Midbrain (tissue), 1 donor: ENCODE measurements around the gene TBX4.

Experiments
- DNase-seq: peaks from one replicate; lab custom pipeline; 2025; lab: John Stamatoyannopoulos, UW

The TBX4 gene

DNA sequence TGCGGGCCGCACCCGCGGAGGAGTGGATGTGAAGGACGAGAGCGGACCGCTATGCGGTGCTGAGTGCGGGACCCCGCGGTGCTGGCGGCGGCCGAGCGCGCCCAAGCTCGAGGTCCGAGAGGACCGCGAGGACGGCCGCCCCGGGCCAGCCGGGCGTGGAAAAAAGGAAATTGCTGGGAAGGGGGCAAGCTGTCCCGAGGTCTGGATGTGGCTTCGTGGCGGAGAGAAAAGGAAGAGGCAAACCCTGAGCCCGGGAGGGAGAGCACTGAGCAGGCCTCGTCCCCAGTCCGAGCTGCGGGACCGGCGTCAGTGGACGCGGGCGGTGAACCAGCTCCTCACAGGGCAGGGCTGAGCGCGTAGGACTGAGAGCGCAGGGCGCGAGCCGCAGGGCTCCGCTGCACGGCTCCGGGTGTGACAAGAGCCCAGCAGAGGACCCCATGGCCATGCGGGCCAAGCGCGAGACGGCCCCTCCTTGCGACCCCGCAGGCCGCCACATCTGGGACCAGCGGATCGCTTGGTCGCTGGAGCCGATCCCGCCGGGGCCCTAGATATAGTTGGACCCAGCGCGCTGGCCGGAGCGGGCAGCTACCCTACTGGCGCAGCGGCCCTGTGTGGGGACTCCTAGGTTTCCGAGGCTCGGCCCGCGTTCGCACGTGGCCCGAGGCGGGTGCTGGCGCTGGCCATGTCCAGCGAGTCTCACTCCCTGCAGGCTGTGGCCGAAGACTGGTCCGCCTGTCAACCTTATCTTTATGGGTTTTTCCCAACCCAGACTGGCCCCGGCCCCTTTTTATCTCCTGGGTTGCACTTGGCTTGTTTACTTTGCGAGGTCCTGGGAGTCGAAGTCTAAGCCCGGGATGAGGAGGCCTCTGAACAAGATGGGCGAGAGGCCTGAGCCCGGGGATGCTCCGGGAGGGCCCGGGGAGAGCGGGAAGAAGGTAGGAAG lies 2.4 kb downstream of the TBX4 start:
- no peak for DNase-seq

DNA sequence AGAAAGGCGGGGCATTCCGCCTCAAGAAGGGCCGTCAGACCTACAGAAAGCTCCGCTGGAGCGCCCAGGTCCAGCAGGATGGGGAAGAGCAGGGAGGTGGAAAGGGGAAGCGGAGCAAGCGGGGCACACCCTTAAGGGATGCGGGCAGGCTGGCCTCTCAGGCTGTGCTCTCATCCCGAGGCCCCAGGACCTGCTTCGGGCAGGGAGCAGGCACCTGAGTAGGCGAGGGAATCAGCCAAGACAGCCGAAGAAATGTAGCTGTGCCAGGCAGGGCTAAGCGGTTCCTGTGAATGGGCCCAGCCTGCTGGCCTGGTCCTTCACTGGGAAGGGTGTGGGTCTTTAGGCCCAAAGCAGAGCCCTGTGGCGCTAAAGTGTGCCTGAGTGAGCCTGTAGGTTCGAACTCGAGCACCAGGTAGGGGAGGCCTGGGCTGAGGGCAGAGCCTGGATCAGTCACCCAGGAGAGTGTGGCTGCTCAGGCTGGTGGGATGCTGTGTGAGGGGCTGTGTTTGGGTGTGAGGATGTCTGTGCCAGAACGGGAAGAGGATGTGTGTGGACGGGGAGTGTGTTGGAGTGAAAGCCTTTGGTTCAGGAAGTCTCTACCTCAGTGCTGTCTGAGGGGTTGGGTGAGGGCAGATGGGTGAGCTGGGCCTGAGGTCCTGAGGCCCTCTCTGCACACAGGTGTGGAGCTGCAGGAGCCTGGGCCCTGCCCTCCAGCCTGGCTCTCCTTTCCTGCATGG lies 3.3 kb downstream of the TBX4 start:
- no peak for DNase-seq

DNA sequence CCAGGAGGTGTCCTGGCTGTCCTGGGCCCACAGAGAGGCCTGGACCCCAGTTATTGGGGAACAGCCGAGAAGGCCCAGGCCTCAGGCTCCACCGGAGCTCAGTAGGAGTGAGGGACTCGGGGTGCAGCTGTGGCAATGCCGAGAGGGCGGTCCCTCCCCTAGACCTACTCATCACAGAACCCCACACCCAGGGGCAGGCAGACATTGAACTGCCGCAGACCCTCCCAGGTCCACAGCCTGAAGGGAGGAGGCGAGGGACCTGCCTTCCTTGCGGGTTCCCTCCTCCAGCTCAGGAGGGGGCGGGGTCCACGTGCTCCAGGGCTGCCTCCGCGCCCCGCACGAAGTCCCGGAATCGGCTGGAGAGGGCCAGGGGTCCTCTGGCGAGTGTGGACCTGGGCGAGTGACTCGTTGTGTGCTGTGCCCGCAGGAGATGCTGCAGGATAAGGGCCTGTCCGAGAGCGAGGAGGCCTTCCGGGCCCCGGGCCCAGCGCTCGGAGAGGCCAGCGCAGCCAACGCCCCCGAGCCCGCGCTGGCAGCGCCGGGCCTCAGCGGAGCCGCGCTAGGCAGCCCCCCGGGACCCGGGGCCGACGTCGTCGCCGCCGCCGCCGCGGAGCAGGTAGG lies 3.9 kb downstream of the TBX4 start:
- no peak for DNase-seq

DNA sequence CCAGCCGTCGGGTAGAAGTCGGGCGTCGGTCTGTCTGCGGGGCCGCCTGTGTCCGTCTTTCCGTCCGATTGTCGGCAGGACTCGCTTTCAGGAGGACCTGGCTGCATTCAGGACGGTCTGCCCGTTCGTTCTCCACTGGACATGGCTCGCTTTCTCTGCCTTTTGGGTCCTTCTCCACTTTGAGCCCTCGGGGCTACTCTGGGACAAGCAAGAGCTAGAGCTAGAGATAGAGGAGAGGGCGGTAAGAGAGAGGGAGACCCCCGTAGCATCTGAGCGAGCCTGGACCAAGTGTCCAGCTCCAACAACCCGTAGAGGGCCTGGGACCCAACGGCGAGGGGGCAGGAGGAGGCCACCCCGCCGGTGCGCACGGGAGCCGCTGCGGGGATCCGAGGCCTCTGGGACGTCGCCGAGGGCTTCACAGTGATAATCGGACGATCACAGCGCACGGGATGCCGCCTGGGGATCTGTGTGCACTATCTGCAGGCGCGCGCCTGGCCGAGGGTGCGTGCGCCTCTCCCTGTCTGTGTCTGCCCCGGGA lies 4.5 kb downstream of the TBX4 start:
- no peak for DNase-seq

DNA sequence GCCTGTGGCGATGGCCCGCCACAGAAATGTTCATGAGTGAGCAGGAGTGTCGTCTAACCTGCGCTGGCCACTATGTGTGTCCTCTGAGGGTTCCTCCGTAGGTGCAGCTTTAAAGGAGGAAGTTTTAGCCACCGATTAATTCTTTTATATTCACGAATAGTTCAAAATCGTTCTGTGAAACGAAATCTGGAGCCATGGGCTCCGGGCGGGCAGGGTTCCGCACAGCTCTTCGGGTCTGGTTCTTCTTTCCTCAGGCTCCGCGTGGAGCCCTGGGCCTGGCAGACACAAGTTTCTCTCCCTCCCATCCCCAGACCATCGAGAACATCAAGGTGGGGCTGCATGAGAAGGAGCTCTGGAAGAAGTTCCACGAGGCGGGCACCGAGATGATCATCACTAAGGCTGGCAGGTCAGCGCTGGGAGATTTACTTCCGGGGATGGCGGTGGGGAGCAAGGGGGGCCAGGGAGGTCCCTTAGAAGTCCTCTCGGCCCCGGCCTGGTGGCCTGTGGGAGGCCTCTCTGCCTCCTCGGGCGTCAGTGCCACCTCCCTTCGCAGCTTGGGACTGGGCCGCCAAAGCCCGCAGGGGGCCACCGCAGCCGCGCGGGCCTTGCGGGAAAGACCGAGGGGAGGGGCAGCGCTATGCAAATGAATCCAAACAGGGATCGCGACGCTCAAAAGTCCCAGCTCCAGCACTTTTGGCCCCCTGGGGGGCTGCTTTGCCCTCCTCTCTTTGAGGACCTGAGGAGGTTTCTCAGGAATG lies 5.2 kb downstream of the TBX4 start:
- no peak for DNase-seq

DNA sequence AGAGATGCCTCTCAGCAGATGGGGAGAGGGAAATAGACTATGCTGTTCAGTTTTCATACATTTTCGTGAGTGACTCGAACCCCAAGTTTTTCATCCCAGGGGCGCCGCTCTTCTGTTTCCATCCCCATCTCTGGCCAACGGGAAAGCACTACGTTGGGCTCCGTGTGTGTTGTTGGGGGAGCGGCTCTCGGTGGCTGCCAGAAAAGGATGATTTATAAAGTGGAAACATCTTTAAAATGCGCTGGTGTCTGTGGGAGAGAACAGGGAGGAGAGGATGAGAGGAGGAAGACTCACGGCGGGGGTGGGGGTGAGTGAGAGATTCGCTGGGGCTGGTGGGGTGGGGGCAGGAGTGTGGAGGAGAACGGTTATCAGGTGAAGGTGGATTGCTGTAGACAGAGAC lies 5.8 kb downstream of the TBX4 start:
- no peak for DNase-seq

DNA sequence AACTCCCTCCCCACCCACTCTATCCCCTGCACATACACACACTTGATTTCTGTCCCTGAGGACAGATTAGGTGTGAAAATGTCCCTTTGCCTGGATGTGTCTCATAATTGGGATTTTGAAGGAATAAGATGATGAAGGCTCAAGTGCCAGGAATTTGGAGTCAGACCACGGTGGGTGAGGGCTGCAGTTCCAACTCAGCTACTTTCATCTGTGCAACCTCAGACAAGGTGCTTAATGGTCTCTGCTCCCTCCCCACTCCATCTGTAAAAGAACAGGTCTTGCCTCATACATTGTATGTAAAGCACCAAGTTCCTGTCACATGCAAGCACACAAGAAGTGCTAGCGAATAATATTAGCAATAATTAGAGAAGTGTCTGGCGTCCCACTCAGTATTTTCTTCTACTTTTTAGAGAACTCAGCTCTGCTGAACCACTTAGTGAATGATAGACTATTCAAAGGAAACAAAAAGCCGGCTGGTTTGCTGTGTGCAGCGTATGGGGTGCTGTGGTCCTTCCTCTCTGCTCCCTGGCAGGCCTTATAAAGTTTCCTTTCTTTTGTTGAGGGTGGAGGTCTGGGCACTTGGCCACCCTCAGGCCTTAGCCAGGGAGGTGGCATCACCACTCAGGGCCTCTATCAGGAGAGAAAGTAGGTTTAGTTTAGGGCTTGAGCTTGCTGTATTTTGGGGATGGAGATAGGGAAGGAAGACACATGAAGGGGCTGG lies 6.4 kb downstream of the TBX4 start:
- no peak for DNase-seq

DNA sequence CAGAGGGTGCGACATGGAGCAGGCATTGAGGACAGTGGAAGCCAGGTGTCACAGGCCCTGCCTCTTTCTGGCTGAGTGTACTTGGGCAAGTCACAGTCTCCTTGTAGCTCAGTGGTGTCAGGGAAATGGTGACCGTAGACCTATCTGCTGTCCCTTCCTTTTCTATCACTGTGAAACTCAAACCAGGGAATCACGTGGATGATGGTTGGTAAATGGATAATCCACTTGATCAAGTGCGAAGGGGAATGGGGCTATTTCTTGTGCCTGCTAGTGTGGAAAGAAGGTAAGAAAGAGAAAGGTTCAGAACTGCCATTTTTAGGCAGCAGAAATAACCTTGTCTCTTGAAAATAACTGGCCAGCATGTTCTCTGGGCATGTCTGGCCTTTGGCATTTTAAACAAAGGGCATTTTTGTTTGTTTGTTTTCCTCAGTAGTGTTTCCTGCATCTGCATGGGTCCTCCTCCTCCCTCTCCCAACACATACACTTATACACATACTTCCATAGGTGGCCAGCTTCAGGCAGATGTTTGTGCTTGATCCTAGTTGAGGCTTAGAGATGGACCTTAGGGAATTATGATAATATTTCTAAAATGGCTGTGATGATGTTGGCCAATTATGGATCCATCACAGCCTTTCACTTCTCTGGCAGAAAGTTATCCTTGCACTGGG lies 7.1 kb downstream of the TBX4 start:
- DNase-seq, result no peak

DNA sequence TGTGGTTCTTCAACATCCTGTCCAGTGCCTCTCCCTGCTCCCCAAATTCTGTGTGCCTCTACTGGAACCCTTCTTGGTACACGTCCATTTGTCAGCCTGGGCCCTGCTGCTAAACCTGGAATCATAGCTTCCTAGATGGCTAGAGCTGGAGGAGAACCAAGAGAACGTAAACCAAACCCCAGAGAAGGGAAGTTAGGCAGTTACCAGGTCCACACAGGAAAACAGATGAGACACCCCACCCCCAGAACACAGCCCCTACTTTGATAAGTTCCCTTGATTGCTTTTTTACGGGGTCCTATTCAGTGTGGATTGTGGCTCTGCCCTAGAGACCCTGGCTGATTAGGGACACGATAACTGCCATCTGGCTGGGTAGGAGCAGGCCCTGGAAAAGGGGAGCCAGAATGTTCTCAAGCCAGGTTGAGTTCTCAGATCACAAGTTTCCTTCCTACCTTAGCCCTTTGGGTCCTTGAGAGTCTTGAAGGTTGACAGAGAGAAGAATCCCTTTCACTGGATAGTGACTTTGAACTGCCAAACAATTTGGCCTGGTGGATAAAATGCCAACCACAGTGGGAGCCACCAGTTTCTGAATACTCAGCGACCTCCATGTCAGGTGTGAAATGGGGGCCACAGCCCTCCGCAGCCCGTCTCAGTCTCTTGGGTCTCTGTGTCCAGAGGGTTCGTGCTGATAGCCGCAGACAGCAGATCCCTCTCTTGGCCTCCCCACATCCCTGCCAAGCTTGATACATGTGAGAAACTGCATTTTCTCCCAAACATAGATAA lies 7.9 kb downstream of the TBX4 start:
- DNase-seq, result no peak

DNA sequence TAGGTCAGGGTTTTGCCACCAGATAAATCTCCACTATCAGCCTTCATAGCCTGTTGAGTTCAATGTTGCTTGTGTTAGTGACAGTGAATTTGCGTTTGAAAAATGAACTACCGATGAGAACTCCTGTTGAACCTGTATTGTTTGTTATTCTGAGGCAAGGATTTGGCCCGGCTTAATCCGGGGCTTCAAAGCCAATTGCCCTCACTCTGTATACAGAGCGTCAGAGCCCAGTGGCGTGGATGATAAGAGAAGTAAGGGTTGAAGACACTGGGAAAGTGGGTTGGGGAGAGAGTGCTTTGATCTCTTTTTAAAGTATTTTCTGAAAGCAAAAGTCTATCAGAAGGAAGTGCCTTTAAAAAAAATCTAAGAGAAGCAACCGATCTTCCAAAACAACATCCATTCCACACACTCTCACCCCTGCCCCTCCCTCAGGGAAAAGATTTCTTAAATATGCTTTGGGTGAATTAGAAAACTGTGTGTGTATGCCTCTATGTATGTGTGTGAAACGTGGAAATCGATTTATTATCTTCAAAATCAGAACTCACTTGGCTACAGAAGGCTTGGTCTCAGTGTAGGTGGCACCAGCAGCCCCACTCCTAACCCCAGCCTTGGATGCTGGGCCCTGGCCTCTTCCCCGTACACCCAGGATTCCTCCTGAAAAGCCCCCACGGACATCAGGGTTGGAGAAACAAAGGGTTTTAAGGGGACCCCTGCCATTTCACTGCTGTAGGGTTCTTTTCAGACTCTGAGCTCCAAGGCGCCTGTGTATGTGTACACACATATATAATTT lies 8.8 kb downstream of the TBX4 start:
- no peak for DNase-seq

DNA sequence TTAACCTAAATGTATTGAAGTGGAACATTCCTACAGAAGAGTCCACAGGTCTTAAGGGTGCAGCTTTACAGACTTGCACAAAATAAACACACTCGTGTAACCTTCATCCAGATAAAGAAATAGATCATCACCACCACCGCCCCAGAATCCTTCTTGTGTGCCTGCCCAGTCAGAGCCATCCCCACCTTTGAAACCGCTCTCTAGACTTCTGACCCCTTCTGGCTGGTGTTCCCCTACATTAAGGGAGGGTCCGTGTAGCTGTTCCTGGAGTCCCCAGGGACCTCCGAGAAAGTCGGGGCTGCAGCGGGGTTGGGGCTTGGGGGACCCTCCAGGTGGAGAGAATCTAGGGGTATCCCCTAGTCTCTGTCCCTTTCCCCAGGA lies 9.4 kb downstream of the TBX4 start:
- DNase-seq, result no peak

DNA sequence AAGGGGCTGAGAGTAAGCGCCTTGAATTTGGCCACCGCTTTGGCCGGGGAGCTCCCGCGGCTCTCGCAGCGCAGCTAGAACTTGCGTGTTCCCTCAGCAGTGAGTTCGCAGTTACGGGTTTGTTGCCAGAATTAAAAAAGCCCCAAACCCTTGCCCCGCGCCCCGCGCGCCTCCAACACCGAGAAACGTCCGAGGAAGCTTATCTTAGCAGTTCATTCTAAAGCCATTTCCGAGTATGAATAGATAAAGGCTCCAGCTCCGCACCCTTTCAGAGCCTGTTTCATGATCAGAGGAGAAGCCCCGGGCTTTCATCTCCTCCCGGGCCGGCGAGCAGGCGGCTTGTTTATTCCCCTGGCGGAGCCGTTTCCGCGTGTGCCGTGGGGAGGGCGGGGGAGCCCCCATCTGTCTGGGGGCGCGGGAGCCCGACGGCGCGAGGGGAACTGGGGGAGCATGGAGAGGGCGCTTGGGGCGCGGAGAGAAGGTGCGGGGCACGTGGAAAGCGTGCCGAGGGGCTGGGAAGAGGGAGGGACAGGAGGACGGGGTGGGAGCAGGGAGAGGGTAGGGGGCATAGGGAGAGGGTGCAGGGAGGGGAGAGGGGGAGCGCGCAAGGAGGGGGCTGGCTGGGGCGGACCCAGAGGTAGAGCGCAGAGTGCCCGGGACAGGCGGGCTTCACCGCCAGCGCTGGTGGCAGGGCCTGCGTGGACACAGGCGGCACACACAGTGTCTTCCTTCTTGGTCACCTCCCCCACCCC lies 9.9 kb downstream of the TBX4 start:
- no peak for DNase-seq

DNA sequence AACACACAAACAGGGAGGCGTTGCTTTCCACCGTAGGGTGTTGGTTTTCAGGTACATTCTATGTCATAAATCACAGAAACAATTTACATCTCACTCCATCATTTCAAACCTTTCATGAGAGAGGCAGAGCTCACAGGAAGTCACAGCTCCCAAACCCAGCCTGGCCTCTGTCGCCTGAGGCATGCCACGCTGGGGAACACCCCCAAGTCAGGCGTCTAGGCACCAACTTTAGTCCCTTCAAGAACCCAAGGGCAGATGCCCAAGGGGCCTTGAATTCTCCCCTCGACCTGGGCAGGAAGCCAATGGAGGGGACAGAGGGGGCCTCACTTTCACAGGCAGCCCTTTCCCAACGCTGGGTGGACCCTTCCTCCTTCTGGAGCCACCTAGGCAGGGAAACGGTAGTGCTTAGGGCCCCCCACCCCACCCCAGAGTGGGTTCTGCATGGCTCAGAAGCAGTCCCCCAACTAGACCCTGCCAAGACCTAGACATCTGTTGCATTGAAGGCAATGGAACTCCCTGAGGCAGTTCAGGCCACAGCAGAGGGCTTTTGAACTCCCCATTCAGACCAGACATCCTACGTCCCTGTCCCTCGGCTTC lies 10.6 kb downstream of the TBX4 start:
- no peak for DNase-seq

DNA sequence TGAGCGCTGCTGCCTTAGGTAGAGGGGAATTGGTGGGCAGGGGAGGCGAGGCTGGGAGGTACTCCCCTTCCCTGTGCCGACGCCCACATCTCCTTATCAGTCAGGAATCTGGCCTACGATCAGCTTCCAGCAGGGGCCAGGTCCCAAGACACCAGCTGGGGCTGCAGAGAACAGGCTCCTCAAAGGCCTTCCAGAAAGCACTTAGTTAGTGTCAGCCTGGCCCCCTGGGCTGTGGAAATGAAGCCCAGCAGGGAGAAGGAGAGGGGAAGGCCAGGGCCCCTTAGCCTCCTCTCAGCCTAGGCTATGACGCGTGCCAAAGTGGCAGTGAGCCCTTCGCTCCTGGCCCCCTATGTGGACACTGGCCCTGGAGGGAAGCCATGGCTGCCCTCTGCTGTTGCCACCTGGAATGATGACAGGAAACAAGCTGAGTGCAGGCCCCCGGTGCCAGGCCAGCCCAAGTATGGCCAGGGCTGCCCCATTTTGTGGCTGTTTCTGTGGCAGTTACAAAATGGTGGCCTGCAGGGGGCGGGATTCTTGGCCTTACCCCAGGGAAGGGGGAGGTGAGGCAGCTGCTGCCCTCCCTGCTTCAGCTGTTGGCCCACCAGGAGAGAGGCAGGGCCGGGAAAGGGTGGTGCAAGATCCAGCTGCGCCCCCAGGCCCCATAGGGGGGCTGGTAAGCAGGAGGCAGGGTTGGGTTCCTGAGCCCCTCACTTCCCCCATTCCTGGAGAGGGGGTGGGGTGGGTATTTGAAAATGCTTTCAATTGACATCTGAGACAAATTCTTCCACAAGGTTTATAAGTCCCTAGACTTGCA lies 11.3 kb downstream of the TBX4 start:
- no peak for DNase-seq

DNA sequence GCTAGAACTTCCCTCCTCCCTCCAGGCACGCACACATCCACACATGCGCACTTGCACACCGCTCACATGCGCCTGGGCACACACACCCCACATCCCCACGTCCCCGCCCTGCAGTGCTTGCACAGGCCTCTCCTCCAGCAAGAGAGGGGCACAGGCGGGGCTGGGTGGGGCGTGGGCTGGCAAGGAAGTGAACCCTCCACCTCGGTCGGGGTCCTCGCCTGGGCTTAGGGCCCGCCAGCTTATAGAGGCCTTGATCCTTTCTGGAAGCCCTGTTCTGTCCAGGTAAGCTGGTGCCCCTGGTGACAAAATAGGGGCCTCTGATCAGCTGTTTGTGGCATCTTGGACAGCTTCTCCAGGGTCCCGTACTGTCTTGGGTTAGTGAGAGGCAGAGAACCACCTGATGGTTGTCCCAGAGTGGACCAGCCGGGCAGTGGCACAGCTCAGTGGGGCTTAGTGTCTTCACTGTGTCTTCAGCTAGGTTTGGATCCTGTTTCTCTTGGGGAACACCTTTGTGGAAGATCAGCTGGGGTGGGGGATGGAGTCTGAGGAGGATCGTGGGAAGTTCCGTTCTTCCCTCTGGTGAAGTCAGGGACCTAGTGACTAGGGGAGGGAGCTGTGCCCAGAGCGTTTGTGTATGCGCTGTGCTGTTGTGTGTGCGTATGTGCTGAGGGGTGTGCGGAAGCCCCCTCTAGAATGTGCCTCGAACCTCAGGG lies 12.1 kb downstream of the TBX4 start:
- no peak for DNase-seq

DNA sequence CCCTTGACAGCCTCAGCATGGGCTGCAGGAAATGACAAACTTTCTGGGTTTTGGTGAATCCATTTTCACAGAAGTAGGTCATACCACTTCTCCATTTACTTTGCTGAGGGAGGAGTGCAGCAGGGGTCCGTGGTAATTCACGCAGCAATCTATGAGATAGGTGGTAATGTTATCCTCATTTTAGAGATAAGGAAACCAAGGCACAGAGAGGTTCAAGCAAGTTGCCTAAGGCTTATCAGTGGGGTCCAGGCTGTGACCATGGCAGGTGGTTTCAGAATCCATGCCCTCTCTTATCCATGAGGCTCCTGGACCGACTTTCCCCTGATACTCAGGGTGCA lies 12.6 kb downstream of the TBX4 start:
- DNase-seq, result no peak
